LNCaP clone FGC (cell line): ENCODE measurements around the gene MINK1.

Source experiments
- DNase-seq: peaks from one replicate; pipeline ENCODE4 v3.0.0-alpha.2; 2011; ENCODE audit warnings: low read depth
- H3K4me3 ChIP-seq: 2 replicates; pipeline ENCODE4 v1.5.1; 2011; ENCODE audit warnings: mild to moderate bottlenecking, low read depth, low read length, control low read depth
- TF ChIP-seq, protein P1 (sequence below): IDR thresholded peaks from 2 replicates; pipeline ENCODE4 v1.5.1; 2012; ENCODE audit warnings: mild to moderate bottlenecking; ENCODE audit not compliant: control insufficient read depth, insufficient read depth; ENCODE audit errors: extremely low read depth

Gene MINK1

DNA sequence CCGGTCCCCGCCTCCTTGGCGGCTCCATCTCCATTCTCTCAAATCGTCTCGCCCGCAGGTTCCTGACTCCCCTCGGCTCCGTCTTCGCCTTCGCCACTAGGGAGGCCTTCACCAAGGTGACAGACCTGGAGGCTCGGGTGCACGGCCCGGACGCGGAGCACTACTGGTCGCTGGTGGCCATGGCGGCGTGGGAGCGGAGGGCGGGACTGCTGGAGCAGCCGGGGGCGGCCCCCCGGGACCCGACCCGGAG, 43.5 kb upstream of the MINK1 start:
- TF ChIP-seq, protein P1, sequence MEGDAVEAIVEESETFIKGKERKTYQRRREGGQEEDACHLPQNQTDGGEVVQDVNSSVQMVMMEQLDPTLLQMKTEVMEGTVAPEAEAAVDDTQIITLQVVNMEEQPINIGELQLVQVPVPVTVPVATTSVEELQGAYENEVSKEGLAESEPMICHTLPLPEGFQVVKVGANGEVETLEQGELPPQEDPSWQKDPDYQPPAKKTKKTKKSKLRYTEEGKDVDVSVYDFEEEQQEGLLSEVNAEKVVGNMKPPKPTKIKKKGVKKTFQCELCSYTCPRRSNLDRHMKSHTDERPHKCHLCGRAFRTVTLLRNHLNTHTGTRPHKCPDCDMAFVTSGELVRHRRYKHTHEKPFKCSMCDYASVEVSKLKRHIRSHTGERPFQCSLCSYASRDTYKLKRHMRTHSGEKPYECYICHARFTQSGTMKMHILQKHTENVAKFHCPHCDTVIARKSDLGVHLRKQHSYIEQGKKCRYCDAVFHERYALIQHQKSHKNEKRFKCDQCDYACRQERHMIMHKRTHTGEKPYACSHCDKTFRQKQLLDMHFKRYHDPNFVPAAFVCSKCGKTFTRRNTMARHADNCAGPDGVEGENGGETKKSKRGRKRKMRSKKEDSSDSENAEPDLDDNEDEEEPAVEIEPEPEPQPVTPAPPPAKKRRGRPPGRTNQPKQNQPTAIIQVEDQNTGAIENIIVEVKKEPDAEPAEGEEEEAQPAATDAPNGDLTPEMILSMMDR, result no peak
- DNase-seq, result no peak
- H3K4me3 ChIP-seq, result peak overlapping the region; percentile 78

DNA sequence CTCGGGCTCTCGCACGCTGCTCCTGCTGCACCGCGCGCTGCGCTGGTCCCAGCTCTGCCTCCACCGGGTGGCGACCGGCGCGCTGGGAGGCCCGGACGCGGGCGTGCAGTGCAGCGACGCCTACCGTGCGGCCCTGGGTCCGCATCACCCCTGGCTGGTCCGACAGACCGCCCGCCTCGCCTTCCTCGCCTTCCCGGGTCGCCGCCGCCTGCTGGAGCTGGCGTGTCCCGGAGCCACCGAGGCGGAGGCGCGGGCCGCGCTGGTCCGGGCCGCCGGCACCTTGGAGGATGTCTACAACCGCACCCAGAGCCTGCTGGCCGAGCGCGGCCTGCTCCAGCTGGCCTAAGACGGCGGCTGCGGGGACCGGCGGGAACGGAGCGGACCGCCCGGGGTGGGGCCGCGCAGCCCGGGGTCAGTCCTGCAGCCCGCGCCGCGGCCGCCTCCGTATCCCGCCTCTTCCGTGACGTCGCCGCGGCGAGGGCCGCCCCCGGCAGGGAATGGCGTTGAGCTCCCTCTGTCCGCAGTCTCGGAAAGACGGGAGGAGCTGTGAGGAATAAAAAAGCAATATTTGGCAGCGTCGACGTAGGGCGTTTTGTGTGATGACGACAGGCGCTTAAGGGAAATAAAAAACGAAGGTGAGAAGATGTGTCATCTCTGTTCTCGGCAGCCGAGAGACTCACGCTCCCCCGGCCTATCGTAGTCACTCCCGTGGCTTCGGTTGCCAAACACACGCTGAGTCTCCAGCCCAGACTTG, 43.0 kb upstream of the MINK1 start:
- DNase-seq, result peak; percentile 78
- TF ChIP-seq, protein P1, result peak; percentile 92
- peak overlapping the region; percentile 78 for H3K4me3 ChIP-seq

DNA sequence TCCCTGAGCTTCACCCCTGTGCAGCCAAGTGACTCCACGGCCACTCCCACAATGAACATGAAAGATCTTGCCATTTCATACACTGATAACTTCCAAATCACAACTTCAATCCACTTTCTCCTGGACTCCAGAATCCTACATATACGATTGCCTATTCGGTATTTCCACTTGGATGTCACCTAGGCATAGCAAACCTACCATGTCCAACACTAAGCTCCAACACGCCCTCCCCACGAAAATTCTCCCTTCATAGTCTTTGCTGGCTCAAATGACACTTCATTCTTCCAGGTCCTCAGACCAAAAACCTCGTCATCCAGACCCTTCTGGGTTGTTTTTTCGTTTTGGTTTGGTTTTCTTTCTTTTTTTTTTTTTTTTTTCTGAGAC, 42.4 kb upstream of the MINK1 start:
- no peak for DNase-seq
- TF ChIP-seq, protein P1, result no peak
- H3K4me3 ChIP-seq, result peak overlapping the region; percentile 78

DNA sequence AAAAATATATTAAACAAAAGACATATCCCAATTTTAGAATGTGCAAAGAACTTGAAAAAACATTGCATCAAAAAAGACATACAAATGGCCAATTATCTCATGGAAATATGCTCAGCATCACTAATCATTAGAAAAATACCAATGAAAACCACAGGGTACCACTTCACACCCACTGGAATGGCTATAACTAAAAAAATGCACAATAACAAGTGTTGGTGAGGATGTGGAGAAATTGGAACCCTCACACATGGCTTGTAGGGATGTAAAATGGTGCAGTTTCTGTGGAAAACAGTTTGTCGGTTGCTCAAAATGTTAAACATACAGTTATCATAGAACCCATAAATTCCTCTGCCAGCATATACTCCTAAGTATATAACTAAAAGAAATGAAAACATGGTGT, 38.0 kb upstream of the MINK1 start:
- TF ChIP-seq, protein P1, result no peak
- DNase-seq, result no peak
- no peak overlapping the region for H3K4me3 ChIP-seq

DNA sequence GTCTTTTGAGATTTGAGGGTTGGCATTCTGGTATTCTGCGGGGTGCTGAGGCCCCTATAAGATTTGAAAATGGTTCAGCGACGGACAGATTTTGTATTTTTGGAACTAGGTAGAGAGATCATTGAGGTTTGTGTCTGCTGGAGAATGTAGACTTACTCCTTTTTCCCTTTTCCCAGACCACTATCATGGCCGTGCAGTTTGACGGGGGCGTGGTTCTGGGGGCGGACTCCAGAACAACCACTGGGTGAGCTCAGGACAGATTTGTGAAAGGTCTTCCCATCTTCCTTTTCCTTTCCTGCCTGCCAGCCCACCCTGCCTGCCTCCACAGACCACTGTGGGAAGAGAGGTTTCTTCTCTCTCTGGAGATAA, 36.6 kb upstream of the MINK1 start:
- DNase-seq, result no peak
- TF ChIP-seq, protein P1, result no peak
- peak overlapping the region; percentile 100 for H3K4me3 ChIP-seq

DNA sequence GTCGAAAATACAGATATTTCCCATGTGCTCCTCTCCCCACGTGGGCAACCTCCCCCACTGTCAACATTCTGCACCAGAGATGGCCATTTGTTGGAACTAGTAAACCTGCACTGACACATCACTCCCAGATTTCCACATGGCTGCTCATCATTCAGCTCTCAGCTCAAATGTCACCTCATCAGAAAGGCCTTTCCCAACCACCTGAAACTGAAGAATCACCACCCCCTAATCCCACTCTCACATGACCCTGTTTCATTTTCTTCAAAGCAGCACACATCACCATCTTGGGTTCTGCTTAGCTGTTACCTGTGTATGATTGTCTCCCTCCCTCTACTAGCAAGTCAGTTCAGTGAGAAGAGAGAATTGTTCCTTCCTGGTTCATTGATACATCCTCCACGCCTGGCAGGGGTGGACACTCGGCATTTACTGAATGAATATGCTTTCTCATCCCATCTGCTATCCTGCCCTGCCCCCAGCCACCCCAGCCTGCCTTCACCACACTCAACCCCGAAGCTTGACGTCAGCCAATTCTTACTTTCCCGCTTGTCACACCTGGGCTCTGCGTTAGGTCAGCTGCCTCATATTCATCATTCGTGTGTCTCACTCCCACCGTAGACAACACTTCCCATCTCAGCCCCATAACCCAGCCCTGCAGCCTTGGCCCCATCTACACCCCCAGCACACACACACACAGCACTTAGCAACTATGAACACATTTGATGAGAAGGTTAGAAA, 32.5 kb upstream of the MINK1 start:
- TF ChIP-seq, protein P1, result no peak
- no peak for DNase-seq
- H3K4me3 ChIP-seq, result no peak overlapping the region

DNA sequence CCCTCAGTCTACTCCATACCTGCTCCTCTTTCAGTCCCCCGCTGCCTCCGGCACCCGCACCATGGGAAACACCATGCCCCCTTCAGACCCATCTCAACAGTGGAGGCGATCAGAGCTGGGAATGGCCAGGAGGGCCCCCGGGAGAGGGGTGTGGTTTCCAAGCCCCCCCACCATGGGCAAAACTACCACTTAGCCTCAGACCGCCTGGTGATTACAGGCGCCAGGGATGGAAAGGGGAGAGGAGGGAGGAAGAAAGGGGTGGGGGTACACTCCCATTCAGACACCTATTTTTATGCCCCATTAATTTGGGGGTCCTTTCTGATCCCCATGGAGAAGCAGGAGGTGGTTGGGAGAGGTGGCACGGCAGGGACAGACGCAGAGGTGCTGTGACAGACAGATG, 30.9 kb upstream of the MINK1 start, which contains the start of gene C17orf114:
C17orf114 (minus strand) TSS at position 101 of the 400 bp plus-strand sequence.
- H3K4me3 ChIP-seq, result no peak within 1 kb of the TSS
- no peak for DNase-seq
- TF ChIP-seq, protein P1, result no peak
